ENCODE measurements around the gene RELN. TPM values are rescaled to one million over a fixed set of nuclear protein-coding genes. Genes with fewer than 3 reads are reported as not detected.

The RELN gene
- total and polyA plus RNA-seq, 8 donors = 0.08 to 1.4 (median 0.64) TPM

GRCh38 chr7:103571586-103571985, 417.9 kb downstream of the RELN start:
- DNase-seq (no peak), ATAC-seq (no peak), FAIRE-seq (no peak)
- peaks cover 0 to 4% (median 0%) of the 10 kb centered on the region in 4 donors for H3K27me3 ChIP-seq
- H3K27ac ChIP-seq = no peak overlapping the region
- no peak overlapping the region for H3K4me3 ChIP-seq
- no peaks in the 10 kb centered on the region for H3K36me3 ChIP-seq
- intact Hi-C loops (cut with DNase I) = loop anchor here in 2 of 3 donors (5.0 to 10.0 kb wide), 2 partner anchors 593 to 596 kb away; no protein-coding TSS in a partner anchor
- H3K9me3 ChIP-seq = no peaks in the 10 kb centered on the region
- H3K4me1 ChIP-seq = no peaks in the 10 kb centered on the region
- no peak for TF ChIP-seq CTCF (IDR thresholded peaks at IDR 0.05)
- 51 to 53% methylated on average over 4 of the region's 4 CpGs for WGBS, 2 donors

DNA sequence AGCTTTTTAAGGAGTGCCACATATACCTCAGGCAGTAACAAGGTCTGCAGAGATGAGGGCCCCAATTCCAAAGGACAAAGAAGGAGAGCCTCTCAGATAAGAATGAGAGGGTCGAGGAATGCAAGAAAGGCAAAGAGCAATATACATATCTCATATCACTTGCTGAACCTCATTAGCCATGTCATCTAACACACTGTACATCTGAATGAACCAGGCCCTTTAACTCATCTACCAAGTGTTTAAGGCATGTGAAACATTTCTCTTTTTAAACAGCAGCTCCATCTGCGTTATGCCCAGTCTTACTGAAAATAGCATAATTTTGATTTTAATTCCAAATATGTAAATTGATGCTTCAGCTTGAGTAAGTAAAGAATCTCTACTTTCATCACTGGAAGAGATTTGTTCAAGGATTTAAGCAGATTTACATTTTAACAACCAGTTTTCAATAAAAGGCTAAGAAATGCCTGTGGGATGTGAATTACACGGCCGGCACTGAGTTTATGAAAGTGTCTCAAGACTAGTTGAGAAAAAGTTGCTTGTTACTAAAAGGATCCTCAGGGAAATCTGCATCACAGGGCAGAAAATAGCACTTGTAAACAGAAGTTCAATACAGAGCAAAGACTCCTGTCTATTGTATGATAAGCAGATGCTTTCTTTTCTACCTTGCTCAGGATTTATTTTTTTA, 419.7 kb downstream of the RELN start:
- DNase-seq (no peak), FAIRE-seq (no peak), ATAC-seq (no peak)
- no peaks in the 10 kb centered on the region for H3K9me3 ChIP-seq
- intact Hi-C loops (cut with DNase I) = loop anchor here in 2 of 3 donors (5.0 to 10.0 kb wide), 2 partner anchors 595 to 598 kb away; no protein-coding TSS in a partner anchor
- 74 to 81% methylated on average over 4 of the region's 4 CpGs for WGBS, 2 donors
- TF ChIP-seq CTCF (IDR thresholded peaks at IDR 0.05) = no peak
- H3K36me3 ChIP-seq = no peaks in the 10 kb centered on the region
- H3K27me3 ChIP-seq = peaks cover 0 to 4% (median 0%) of the 10 kb centered on the region in 4 donors
- no peak overlapping the region for H3K4me3 ChIP-seq
- H3K4me1 ChIP-seq = no peaks in the 10 kb centered on the region
- H3K27ac ChIP-seq = no peak overlapping the region

- FAIRE-seq = no peak
- Histone ChIP-seq H3K27me3 (peaks cover 0 to 4% (median 0%) of the 10 kb centered on the region in 4 donors), H3K27ac (no peak overlapping the region), H3K9me3 (no peaks in the 10 kb centered on the region), H3K4me3 (no peak overlapping the region), H3K4me1 (no peaks in the 10 kb centered on the region), H3K36me3 (no peaks in the 10 kb centered on the region)
- DNase-seq = no peak
- TF ChIP-seq CTCF (IDR thresholded peaks at IDR 0.05) = no peak
- no peak for ATAC-seq
- intact Hi-C loops (cut with DNase I) = no loop called here
- WGBS, 2 donors = 77 to 85% methylated on average over 2 of the region's 2 CpGs
Observed at GRCh38 chr7:103564416-103564815, 425.0 kb downstream of the RELN start.

GRCh38 chr7:103560136-103560535, 429.3 kb downstream of the RELN start:
- DNase-seq (no peak), ATAC-seq (no peak), FAIRE-seq (no peak)
- no peak for TF ChIP-seq CTCF (IDR thresholded peaks at IDR 0.05)
- Histone ChIP-seq H3K9me3 (no peaks in the 10 kb centered on the region), H3K27ac (no peak overlapping the region), H3K4me3 (no peak overlapping the region), H3K27me3 (no peaks in the 10 kb centered on the region), H3K36me3 (no peaks in the 10 kb centered on the region), H3K4me1 (no peaks in the 10 kb centered on the region)
- intact Hi-C loops (cut with DNase I) = no loop called here
- WGBS, 2 donors = 54 to 72% methylated on average over 1 of the region's 1 CpG

- no peaks in the 10 kb centered on the region for H3K27me3 ChIP-seq
- H3K9me3 ChIP-seq = no peaks in the 10 kb centered on the region
- intact Hi-C loops (cut with DNase I) = no loop called here
- no peak for ATAC-seq
- WGBS, 2 donors = 76 to 86% methylated on average over 12 of the region's 12 CpGs
- no peaks in the 10 kb centered on the region for H3K36me3 ChIP-seq
- FAIRE-seq = no peak
- no peaks in the 10 kb centered on the region for H3K4me1 ChIP-seq
- TF ChIP-seq CTCF (IDR thresholded peaks at IDR 0.05) = no peak
- H3K4me3 ChIP-seq = no peak overlapping the region
- H3K27ac ChIP-seq = no peak overlapping the region
- no peak for DNase-seq
Observed at GRCh38 chr7:103551016-103551415, 438.4 kb downstream of the RELN start.

All from pancreas (tissue), 10 donors.